Mesenchymal stem cell (in vitro differentiated cells and primary cell): ENCODE results near the gene PRKD2.

Experiments used
- DNase-seq: peaks from one replicate; pipeline ENCODE4 v3.0.0-alpha.2; 2013
- H2AFZ ChIP-seq: one replicate; pipeline ENCODE4 v1.6.1; 2013; ENCODE audit warnings: low read depth, mild to moderate bottlenecking, control low read depth, inconsistent platforms, low read length, moderate library complexity
- H2AK5ac ChIP-seq: 2 replicates; pipeline ENCODE4 v1.6.1; 2013; ENCODE audit warnings: low read length, moderate library complexity, mild to moderate bottlenecking, inconsistent platforms; ENCODE audit not compliant: severe bottlenecking
- H2BK120ac ChIP-seq: one replicate; pipeline ENCODE4 v1.6.1; 2013; ENCODE audit warnings: low read depth, mild to moderate bottlenecking, inconsistent platforms, low read length, moderate library complexity
- H2BK12ac ChIP-seq, 2 experiments: one replicate each; pipeline ENCODE4 v1.6.1; 2013; ENCODE audit warnings: inconsistent platforms in 2 of 2, low read length in 2 of 2, mild to moderate bottlenecking in 2 of 2, moderate library complexity in 2 of 2, control low read depth in 1 of 2
- H2BK15ac ChIP-seq: one replicate; pipeline ENCODE4 v1.6.1; 2013; ENCODE audit warnings: mild to moderate bottlenecking, low read depth, inconsistent platforms; ENCODE audit not compliant: poor library complexity, severe bottlenecking
- H2BK5ac ChIP-seq: 2 replicates; pipeline ENCODE4 v1.6.1; 2013; ENCODE audit warnings: low read depth, mild to moderate bottlenecking, low read length, control low read depth, inconsistent platforms; ENCODE audit not compliant: poor library complexity, severe bottlenecking
- H3K14ac ChIP-seq, 2 experiments: one replicate each; pipeline ENCODE4 v1.6.1; 2013; ENCODE audit warnings: inconsistent platforms in 2 of 2, low read length in 2 of 2, control low read depth in 1 of 2, mild to moderate bottlenecking in 1 of 2, moderate library complexity in 1 of 2
- H3K18ac ChIP-seq, 2 experiments: one replicate each; pipeline ENCODE4 v1.6.1; 2013; ENCODE audit warnings: inconsistent platforms in 2 of 2, low read length in 2 of 2, control low read depth in 1 of 2, low read depth in 1 of 2, mild to moderate bottlenecking in 1 of 2
- H3K23ac ChIP-seq, 2 experiments: one replicate each; pipeline ENCODE4 v1.6.1; 2013; ENCODE audit warnings: inconsistent platforms in 2 of 2, low read length in 2 of 2, mild to moderate bottlenecking in 2 of 2, moderate library complexity in 2 of 2, control low read depth in 1 of 2
- H3K27ac ChIP-seq: 2 replicates; pipeline ENCODE4 v1.5.1; 2013; ENCODE audit warnings: mild to moderate bottlenecking, moderate library complexity, low read length, control low read depth, inconsistent platforms; ENCODE audit not compliant: poor library complexity, severe bottlenecking
- H3K27me3 ChIP-seq, 2 experiments: 2 replicates each; pipeline versions ENCODE4 v1.6.1 to v1.7.0; 2013; ENCODE audit warnings: low read length in 2 of 2, mild to moderate bottlenecking in 2 of 2, moderate library complexity in 2 of 2, control low read depth in 1 of 2, inconsistent platforms in 1 of 2; ENCODE audit not compliant: control insufficient read depth in 1 of 2, insufficient read depth in 1 of 2
- H3K36me3 ChIP-seq, 2 experiments: 2 replicates each; pipeline versions ENCODE4 v1.6.1 to v1.7.0; 2013; ENCODE audit warnings: low read length in 2 of 2, control low read depth in 1 of 2, inconsistent platforms in 1 of 2, low read depth in 1 of 2, mild to moderate bottlenecking in 1 of 2; ENCODE audit not compliant: insufficient read depth in 2 of 2, control insufficient read depth in 1 of 2
- H3K4ac ChIP-seq, 2 experiments: one replicate each; pipeline ENCODE4 v1.6.1; 2013; ENCODE audit warnings: inconsistent platforms in 2 of 2, low read length in 2 of 2, mild to moderate bottlenecking in 2 of 2, moderate library complexity in 2 of 2, control low read depth in 1 of 2, low read depth in 1 of 2
- H3K4me1 ChIP-seq: 2 replicates; pipeline ENCODE4 v1.6.1; 2013; ENCODE audit warnings: low read depth, low read length, control low read depth; ENCODE audit not compliant: control insufficient read depth, insufficient read depth
- H3K4me2 ChIP-seq: 2 replicates; pipeline ENCODE4 v1.6.1; 2013; ENCODE audit warnings: low read length, mild to moderate bottlenecking, inconsistent platforms; ENCODE audit not compliant: poor library complexity, severe bottlenecking
- H3K4me3 ChIP-seq, 2 experiments: 2 replicates each; pipeline versions ENCODE4 v1.5.1 to v1.7.0; 2013; ENCODE audit warnings: low read length in 2 of 2, mild to moderate bottlenecking in 2 of 2, control low read depth in 1 of 2, low read depth in 1 of 2; ENCODE audit not compliant: insufficient read depth in 1 of 2
- H3K79me1 ChIP-seq: replicated peaks from 2 replicates; pipeline ENCODE4 v1.6.1; 2013; ENCODE audit warnings: mild to moderate bottlenecking, control low read depth, low read length, inconsistent platforms; ENCODE audit not compliant: poor library complexity, severe bottlenecking
- H3K9ac ChIP-seq: 2 replicates; pipeline ENCODE4 v1.7.0; 2013; ENCODE audit warnings: mild to moderate bottlenecking, low read length, moderate library complexity
- H3K9me3 ChIP-seq: 2 replicates; pipeline ENCODE4 v1.7.0; 2013; ENCODE audit warnings: mild to moderate bottlenecking, low read length; ENCODE audit not compliant: control insufficient read depth
- H4K8ac ChIP-seq: one replicate; pipeline ENCODE4 v1.6.1; 2013; ENCODE audit warnings: inconsistent platforms, mild to moderate bottlenecking, low read length, moderate library complexity
- H4K91ac ChIP-seq: one replicate; pipeline ENCODE4 v1.6.1; 2013; ENCODE audit warnings: mild to moderate bottlenecking, low read length, inconsistent platforms
- WGBS: methylation state at CpG from one replicate; pipeline ENCODE4 v1.1.7; 2013; ENCODE audit warnings: mixed read lengths; 5-methylcytosine and 5-hydroxymethylcytosine counted together

The PRKD2 gene

DNA sequence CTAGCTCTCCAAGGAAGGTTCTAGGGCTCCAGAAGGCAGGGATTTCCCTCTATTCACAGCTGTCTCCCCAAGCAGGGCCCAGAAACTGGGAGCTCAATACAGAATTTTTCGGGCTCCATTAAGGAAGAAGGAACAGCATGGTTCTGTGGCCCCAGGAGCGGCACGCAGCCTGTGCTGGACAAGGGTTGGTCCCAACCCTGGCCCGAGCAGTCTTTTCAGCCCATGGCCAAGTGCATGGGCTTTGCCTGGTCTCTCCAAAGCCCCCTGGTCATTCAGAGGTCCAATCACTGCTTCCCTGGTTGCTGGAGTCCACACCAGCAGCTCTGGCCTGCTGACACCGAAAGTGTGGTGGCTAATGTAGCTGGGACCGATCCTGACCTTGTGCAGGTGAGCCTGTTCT lies 6.6 kb upstream of the PRKD2 start:
- Histone ChIP-seq H3K79me1 (peaks cover 63% of the 10 kb centered on the region), H3K36me3 (peaks cover 81 to 98% of the 10 kb centered on the region in 2 experiments), H4K8ac (no peak overlapping the region), H3K23ac (no peak overlapping the region), H4K91ac (no peak overlapping the region), H3K18ac (no peak overlapping the region), H3K14ac (no peak overlapping the region), H3K4me1 (peaks cover 38% of the 10 kb centered on the region), H2BK5ac (no peak overlapping the region), H2AFZ (no peak overlapping the region), H2AK5ac (no peak overlapping the region), H3K9me3 (no peaks in the 10 kb centered on the region), H2BK120ac (no peak overlapping the region), H2BK12ac (no peak overlapping the region), H2BK15ac (no peak overlapping the region), H3K27ac (no peak overlapping the region), H3K27me3 (no peaks in the 10 kb centered on the region), H3K4ac (no peak overlapping the region), H3K4me3 (peak overlapping the region in 1 of 2 experiments; percentile 10), H3K4me2 (no peak overlapping the region), H3K9ac (no peak overlapping the region)
- no peak for DNase-seq
- WGBS = 98% methylated on average over 6 of the region's 6 CpGs

DNA sequence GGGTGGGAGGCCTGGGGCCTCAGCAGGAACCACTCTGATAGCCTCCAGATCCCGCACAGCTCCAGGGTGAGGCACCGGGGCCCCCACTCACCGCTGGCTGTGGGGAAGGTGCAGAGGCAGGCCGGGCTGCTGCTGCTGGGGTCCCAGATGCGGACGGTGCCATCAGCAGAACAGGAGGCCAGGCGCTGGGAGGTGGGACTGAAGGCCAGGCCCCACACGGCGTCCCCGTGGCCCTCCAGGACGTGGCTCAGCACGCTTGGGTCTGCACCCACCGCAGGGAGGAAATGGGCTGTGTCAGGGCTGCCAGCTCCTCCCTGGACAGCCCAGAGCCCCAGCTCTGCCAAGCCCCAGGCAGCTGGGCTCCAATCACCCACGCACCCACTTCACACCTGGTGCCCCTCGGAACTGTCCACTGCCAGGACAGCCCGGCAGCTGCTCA lies 6.1 kb upstream of the PRKD2 start:
- Histone ChIP-seq H2BK15ac (no peak overlapping the region), H3K4ac (no peak overlapping the region), H2BK12ac (no peak overlapping the region), H3K9me3 (no peaks in the 10 kb centered on the region), H3K18ac (no peak overlapping the region), H3K4me1 (peaks cover 36% of the 10 kb centered on the region), H2AK5ac (no peak overlapping the region), H3K9ac (no peak overlapping the region), H3K23ac (no peak overlapping the region), H3K36me3 (peaks cover 77 to 98% of the 10 kb centered on the region in 2 experiments), H3K79me1 (peaks cover 59% of the 10 kb centered on the region), H4K91ac (no peak overlapping the region), H2BK5ac (no peak overlapping the region), H4K8ac (no peak overlapping the region), H2BK120ac (no peak overlapping the region), H3K27ac (no peak overlapping the region), H3K4me2 (no peak overlapping the region), H3K14ac (no peak overlapping the region), H3K27me3 (no peaks in the 10 kb centered on the region), H3K4me3 (peak overlapping the region in 1 of 2 experiments; percentile 10), H2AFZ (no peak overlapping the region)
- DNase-seq = no peak
- 94% methylated on average over 16 of the region's 16 CpGs for WGBS

DNA sequence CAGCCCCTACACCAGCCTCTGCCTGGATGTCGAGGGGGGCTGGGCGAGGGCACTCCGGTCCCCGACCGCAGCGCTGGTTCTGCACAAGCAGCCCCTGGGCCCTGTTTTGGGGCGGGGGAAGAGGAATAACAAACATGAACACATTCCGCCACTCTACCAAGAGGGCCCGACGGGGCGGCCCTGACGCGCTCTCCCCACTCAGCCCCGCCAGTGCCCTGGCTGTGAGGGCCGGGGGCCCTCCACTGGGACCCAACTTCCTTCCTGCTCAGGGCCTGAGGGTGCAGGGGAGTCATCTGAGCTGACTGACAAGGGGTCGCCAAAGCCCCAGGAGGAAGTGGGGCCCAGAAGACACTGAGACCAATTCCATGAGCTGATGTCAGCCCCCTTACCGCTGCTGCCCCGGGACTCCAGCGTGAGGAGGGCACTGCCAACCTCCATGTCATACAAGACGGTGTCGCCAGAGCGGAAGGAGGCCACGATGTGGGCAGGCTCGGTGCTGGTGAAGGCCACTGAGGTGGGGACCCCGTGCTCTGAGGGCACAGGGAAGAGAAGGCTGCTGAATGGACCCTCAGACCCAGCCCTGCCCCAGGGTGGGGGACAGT lies 5.6 kb upstream of the PRKD2 start:
- Histone ChIP-seq H2BK15ac (no peak overlapping the region), H3K36me3 (peaks cover 74 to 97% of the 10 kb centered on the region in 2 experiments), H3K79me1 (peaks cover 54% of the 10 kb centered on the region), H3K18ac (no peak overlapping the region), H2BK120ac (no peak overlapping the region), H4K91ac (no peak overlapping the region), H3K9me3 (no peaks in the 10 kb centered on the region), H3K4me1 (peaks cover 40% of the 10 kb centered on the region), H3K9ac (no peak overlapping the region), H3K4me3 (no peak overlapping the region), H2BK5ac (no peak overlapping the region), H3K14ac (no peak overlapping the region), H4K8ac (no peak overlapping the region), H2BK12ac (no peak overlapping the region), H3K4me2 (no peak overlapping the region), H3K23ac (no peak overlapping the region), H3K4ac (no peak overlapping the region), H3K27me3 (no peaks in the 10 kb centered on the region), H2AFZ (no peak overlapping the region), H3K27ac (no peak overlapping the region), H2AK5ac (no peak overlapping the region)
- no peak for DNase-seq
- WGBS = 95% methylated on average over 24 of the region's 25 CpGs

DNA sequence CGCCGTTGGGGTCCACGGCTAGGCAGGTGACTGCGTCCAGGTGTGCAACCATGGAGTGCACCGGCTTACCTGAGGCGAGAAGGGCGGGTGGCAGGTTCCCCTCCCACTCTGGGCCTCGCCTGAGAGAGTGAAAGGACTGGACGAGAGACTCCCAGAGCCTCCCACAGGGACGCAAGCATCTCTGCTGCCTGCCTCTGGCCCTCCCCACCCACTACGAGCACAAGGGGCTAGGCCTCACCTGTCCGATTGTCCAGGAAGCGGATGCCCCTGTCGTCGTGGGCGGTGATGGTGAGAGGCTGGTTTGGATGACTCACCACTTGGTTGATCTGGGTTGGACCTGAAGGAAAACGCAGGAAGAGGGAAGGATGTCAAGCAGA lies 5.1 kb upstream of the PRKD2 start:
- no peak overlapping the region for H3K4ac ChIP-seq
- DNase-seq = no peak

More for the DNA sequence above, 5.1 kb upstream of the PRKD2 start:
- Histone ChIP-seq H3K27me3 (no peaks in the 10 kb centered on the region), H2AFZ (no peak overlapping the region), H2BK12ac (no peak overlapping the region), H2BK120ac (no peak overlapping the region), H4K8ac (no peak overlapping the region), H3K9me3 (no peaks in the 10 kb centered on the region), H4K91ac (no peak overlapping the region), H2AK5ac (no peak overlapping the region), H2BK5ac (no peak overlapping the region), H3K4me2 (no peak overlapping the region), H3K36me3 (peaks cover 68 to 92% of the 10 kb centered on the region in 2 experiments), H3K4me1 (peaks cover 39% of the 10 kb centered on the region), H3K23ac (no peak overlapping the region), H3K9ac (no peak overlapping the region), H3K4me3 (no peak overlapping the region), H3K18ac (no peak overlapping the region), H2BK15ac (no peak overlapping the region), H3K14ac (no peak overlapping the region), H3K27ac (no peak overlapping the region), H3K79me1 (peaks cover 49% of the 10 kb centered on the region)
- WGBS = 93% methylated on average over 17 of the region's 17 CpGs
